SK-N-SH (cell line): Measurements from ENCODE around the gene DNMT3A. TPM values are rescaled to one million over a fixed set of nuclear protein-coding genes. Genes with fewer than 3 reads are reported as not detected.

ENCODE experiments used
- CTCF ChIA-PET: fragments of 300-600, 350-600 bp; formaldehyde crosslinking; extraction: SDS; loops from one replicate; lab custom pipeline; 2021; lab: Yijun Ruan, JAX
- POLR2A ChIA-PET: fragments of 350-600 bp; sonication (Branson Sonifier 250); formaldehyde crosslinking; extraction: SDS; loops from one replicate; lab custom pipeline; 2020; ENCODE audit warnings: antibody characterized with exemption, inconsistent platforms; lab: Yijun Ruan, JAX
- DNase-seq: peaks from one replicate; pipeline ENCODE4 v3.0.0; 2012
- H2AFZ ChIP-seq: fragments of 200-600 bp; sonication (generic); 2 replicates; pipeline ENCODE4 v1.8.1; 2016; ENCODE audit warnings: antibody characterized with exemption, mild to moderate bottlenecking, low read depth
- H3F3A ChIP-seq: fragments of 200-600 bp; sonication (generic); replicated peaks from 2 replicates; pipeline ENCODE3; 2016; ENCODE audit warnings: antibody characterized with exemption, mild to moderate bottlenecking; ENCODE audit not compliant: insufficient read depth
- H3K27ac ChIP-seq, 2 experiments: fragments of 200-500 bp in 1 of 2; fragments of 200-600 bp in 1 of 2; sonication (Bioruptor generic) in 1 of 2; sonication (generic), shearing (Covaris generic) in 1 of 2; 2 replicates each; pipeline versions ENCODE4 v1.5.1 to v1.6.1; 2014 to 2016; ENCODE audit warnings: low read depth in 2 of 2, inconsistent platforms in 1 of 2, low read length in 1 of 2, mild to moderate bottlenecking in 1 of 2, mixed read lengths in 1 of 2
- H3K27me3 ChIP-seq: fragments of 200-600 bp; sonication (generic), shearing (Covaris generic); 2 replicates; pipeline ENCODE4 v1.6.1; 2016; ENCODE audit warnings: mixed run types; ENCODE audit not compliant: insufficient read depth
- H3K36me3 ChIP-seq, 2 experiments: fragments of 200-500 bp in 1 of 2; fragments of 200-600 bp in 1 of 2; sonication (Bioruptor generic) in 1 of 2; sonication (generic) in 1 of 2; replicated peaks in 1 of 2; 2 replicates each; pipeline versions ENCODE3 to v1.5.1; 2014 to 2016; ENCODE audit warnings: low read length in 1 of 2, mild to moderate bottlenecking in 1 of 2; ENCODE audit not compliant: insufficient read depth in 2 of 2, control insufficient read depth in 1 of 2
- H3K4me1 ChIP-seq, 2 experiments: fragments of 200-500 bp in 1 of 2; fragments of 200-600 bp in 1 of 2; sonication (Bioruptor generic) in 1 of 2; sonication (generic), shearing (Covaris generic) in 1 of 2; 2 replicates each; pipeline versions ENCODE4 v1.5.1 to v1.6.1; 2014 to 2016; ENCODE audit warnings: low read depth in 1 of 2, low read length in 1 of 2, mixed run types in 1 of 2; ENCODE audit not compliant: insufficient read depth in 2 of 2, control insufficient read depth in 1 of 2
- H3K4me2 ChIP-seq: fragments of 200-600 bp; sonication (generic), shearing (Covaris generic); 2 replicates; pipeline ENCODE4 v1.6.1; 2017; ENCODE audit warnings: mixed run types
- H3K4me3 ChIP-seq, 2 experiments: fragments of 200-500 bp in 1 of 2; fragments of 200-600 bp in 1 of 2; sonication (Bioruptor generic) in 1 of 2; sonication (generic), shearing (Covaris generic) in 1 of 2; 2 replicates each; pipeline versions ENCODE4 v1.5.1 to v1.8.1; 2014 to 2016; ENCODE audit warnings: low read depth in 2 of 2, inconsistent platforms in 1 of 2, low read length in 1 of 2, mild to moderate bottlenecking in 1 of 2, mixed read lengths in 1 of 2, moderate library complexity in 1 of 2
- H3K79me2 ChIP-seq: fragments of 200-600 bp; sonication (generic); 2 replicates; pipeline ENCODE4 v1.8.1; 2017; ENCODE audit warnings: mild to moderate bottlenecking; ENCODE audit not compliant: insufficient read depth
- H3K9ac ChIP-seq: fragments of 200-600 bp; sonication (generic); 2 replicates; pipeline ENCODE4 v1.6.1; 2017; ENCODE audit warnings: mixed run types
- H3K9me2 ChIP-seq: fragments of 200-600 bp; sonication (generic); 2 replicates; pipeline ENCODE4 v1.6.1; 2017; ENCODE audit warnings: mixed run types
- H3K9me3 ChIP-seq: fragments of 200-600 bp; sonication (generic); 2 replicates; pipeline ENCODE4 v1.6.1; 2017; ENCODE audit warnings: mixed run types, mild to moderate bottlenecking, moderate library complexity
- H4K20me1 ChIP-seq: fragments of 200-600 bp; sonication (generic); 2 replicates; pipeline ENCODE4 v1.6.1; 2017; ENCODE audit warnings: mild to moderate bottlenecking, mixed run types; ENCODE audit not compliant: insufficient read depth
- CTCF ChIP-seq: fragments of 200-600 bp; sonication (generic); IDR thresholded peaks from 2 replicates; pipeline ENCODE4 v1.6.1; 2017; ENCODE audit warnings: antibody characterized with exemption, mild to moderate bottlenecking, moderate library complexity
- GATA2 ChIP-seq: sonication (generic); formaldehyde crosslinking; IDR thresholded peaks from 2 replicates; pipeline ENCODE4 v1.5.0; 2020; ENCODE audit warnings: mild to moderate bottlenecking, missing genetic modification reagents
- IRF3 ChIP-seq: fragments of 150-350 bp; IDR thresholded peaks from 2 replicates; pipeline ENCODE4 v1.6.1; 2016; ENCODE audit warnings: mild to moderate bottlenecking, low read depth, low read length
- NFIC ChIP-seq: IDR thresholded peaks from 2 replicates; pipeline ENCODE4 v1.4.0; 2012; ENCODE audit warnings: borderline replicate concordance
- PBX3 ChIP-seq: IDR thresholded peaks from 2 replicates; pipeline ENCODE4; 2012
- RFX5 ChIP-seq: IDR thresholded peaks from 2 replicates; pipeline ENCODE4 v1.6.1; 2012; ENCODE audit warnings: mild to moderate bottlenecking, improper control_type of control experiment, low read length
- RXRA ChIP-seq: IDR thresholded peaks from 2 replicates; pipeline ENCODE4 v1.4.0; 2012; ENCODE audit warnings: low read depth, mild to moderate bottlenecking, borderline replicate concordance
- ZBTB33 ChIP-seq: IDR thresholded peaks from 2 replicates; pipeline ENCODE4 v1.4.0; 2012; ENCODE audit warnings: low read depth, borderline replicate concordance
- WGBS: methylation state at CpG from one replicate; pipeline ENCODE4 v1.1.6; 2017; ENCODE audit warnings: low lambda C conversion rate; 5-methylcytosine and 5-hydroxymethylcytosine counted together
- polyA plus RNA-seq, 3 experiments: library from polyadenylated mRNA; depleted of rRNA; stranded (reverse); fragments of >200 nt; gene quantifications; 2 replicates each; pipeline ENCODE4 v1.2.3, GENCODE V29; 2012

Gene DNMT3A
- polyA plus RNA-seq, 1 of the 3 experiments (the other 2 are of a cell fraction), result 5.6 TPM

GRCh38 chr2:25250331-25251070, 91.2 kb downstream of the DNMT3A start:
- peaks cover 3 to 54% of the 10 kb centered on the region in 2 experiments for H3K36me3 ChIP-seq
- H3K4me1 ChIP-seq, result peaks cover 8 to 46% of the 10 kb centered on the region in 2 experiments
- H4K20me1 ChIP-seq, result no peaks in the 10 kb centered on the region
- POLR2A ChIA-PET, result interaction anchor here (1.1 to 2.2 kb wide), 5 partner anchors 22 to 64 kb away, joined by 4 to 10 read pairs (median 7); no protein-coding TSS in a partner anchor
- no peak overlapping the region for H2AFZ ChIP-seq
- no peaks in the 10 kb centered on the region for H3F3A ChIP-seq
- H3K9me2 ChIP-seq, result no peaks in the 10 kb centered on the region
- H3K4me2 ChIP-seq, result peak overlapping the region; percentile 17; the same call in 1 of the 2 replicates
- H3K79me2 ChIP-seq, result no peaks in the 10 kb centered on the region
- H3K27ac ChIP-seq, result peak overlapping the region in 1 of 2 experiments; percentile 96; a peak in 2 of 4 replicates
- H3K27me3 ChIP-seq, result no peaks in the 10 kb centered on the region
- WGBS, result 80% methylated on average over 28 of the region's 28 CpGs
- DNase-seq, result peak; percentile 56
- CTCF ChIA-PET, result interaction anchor here (0.6 to 5.5 kb wide), 11 partner anchors 9 to 283 kb away, joined by 3 to 47 read pairs (median 4); no protein-coding TSS in a partner anchor
- no peak overlapping the region for H3K9ac ChIP-seq
- TF ChIP-seq RXRA (no peak), IRF3 (no peak), NFIC (no peak), CTCF (no peak), PBX3 (no peak), GATA2 (CRISPR knock-in tag) (no peak), RFX5 (no peak), ZBTB33 (no peak)
- TF ChIP-seq, all 33 proteins: peak for 0
- Histone ChIP-seq H3K4me3 (peak overlapping the region in 1 of 2 experiments; percentile 52; a peak in 1 of 4 replicates), H3K9me3 (no peaks in the 10 kb centered on the region)
